HG02943 (cell line): ENCODE data around the gene GPR176.

Source experiments
- ATAC-seq: cut with Tn5 transposase; IDR thresholded peaks from one replicate; pipeline ENCODE4 v1.9.1; 2021; ENCODE audit warnings: mild to moderate bottlenecking, low read depth, moderate library complexity; ENCODE audit not compliant: unreplicated experiment

GPR176 gene

DNA sequence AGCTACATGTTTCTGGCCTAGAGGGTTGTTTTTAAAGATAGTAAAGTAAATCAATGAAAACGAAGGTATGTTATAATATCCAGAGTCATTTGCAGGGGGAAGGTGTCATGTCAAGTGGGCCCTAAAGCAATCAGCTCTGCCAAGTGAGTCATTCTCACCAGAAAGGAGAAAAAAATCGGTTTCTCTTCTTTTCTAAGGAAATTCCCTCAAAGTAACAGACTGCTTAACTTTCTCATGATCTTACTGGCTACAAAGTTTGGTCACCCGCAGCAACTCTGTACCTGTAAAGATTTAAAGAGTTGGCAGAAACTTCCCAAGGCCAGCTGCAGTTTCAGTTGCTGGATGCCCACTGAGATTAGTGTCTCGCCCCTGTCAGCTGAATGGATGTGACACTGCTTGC lies 132.0 kb downstream of the GPR176 start:
- ATAC-seq = no peak

- no peak for ATAC-seq
Measured at GRCh38 chr15:39787479-39787878, 132.6 kb downstream of the GPR176 start.

DNA sequence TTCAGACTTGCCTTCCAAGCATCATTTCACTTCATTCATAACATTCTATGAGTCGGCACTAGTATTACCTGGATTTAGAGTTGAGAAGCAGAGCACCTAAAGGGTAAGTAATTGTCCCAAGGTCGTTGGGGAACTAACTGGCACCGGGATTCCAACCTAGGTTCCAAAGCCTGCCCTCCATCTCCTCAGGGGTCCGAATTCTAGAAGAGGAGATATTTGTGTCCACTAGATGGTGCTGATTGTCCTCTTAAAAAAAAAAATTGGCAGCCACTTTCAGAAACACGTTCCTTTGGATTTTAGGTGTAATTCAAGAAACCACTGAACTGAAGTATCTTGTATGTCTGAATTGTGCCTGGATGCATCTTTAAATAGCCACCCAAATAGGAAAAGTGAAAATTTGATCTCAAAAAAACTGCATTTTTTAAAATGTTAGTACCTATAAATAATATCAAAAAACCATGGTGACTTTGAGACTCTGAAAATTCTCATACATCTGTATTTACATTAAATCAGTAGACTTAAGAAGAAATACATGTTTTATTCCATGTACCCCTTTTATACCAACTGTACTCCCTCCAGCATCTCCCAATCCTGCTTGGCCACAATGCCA lies 133.5 kb downstream of the GPR176 start:
- no peak for ATAC-seq

DNA sequence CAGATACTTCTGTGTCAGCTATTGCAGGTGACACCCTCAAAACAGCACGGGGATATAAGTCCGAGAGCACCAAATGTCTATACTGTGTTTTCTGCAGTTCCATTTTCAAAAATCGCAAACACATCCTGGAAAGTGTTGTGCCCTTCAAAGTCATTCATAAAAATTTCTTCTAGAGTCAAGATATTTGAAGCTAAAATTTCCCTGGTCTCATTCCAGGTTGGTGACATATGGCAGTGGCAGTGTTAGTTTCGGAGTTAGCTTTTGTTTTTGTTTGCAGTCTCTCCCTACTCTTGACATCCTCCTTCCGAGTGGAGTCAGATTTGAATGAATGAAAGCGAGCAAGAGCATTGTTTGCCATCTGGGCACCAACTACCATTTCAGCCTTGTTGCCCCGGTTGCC lies 134.2 kb downstream of the GPR176 start:
- ATAC-seq = no peak

DNA sequence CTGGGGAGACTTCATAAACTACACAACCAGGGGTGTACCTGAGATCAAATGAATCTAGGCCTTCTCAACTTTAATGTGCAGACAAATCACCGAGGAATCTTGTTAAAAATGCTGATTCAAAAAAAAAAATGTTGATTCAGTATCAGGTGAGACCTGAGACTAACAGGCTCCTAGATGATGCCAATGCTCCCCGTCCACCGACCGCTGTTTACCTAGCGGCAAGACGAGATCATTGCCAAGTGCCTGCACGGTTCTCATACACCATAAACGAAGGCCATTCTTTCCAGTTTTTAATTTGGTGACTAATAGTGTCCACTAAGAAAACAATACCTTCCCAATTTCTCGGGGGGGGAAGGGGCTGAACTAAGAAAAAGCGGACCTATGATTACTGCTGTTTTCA lies 134.9 kb downstream of the GPR176 start:
- ATAC-seq = no peak

DNA sequence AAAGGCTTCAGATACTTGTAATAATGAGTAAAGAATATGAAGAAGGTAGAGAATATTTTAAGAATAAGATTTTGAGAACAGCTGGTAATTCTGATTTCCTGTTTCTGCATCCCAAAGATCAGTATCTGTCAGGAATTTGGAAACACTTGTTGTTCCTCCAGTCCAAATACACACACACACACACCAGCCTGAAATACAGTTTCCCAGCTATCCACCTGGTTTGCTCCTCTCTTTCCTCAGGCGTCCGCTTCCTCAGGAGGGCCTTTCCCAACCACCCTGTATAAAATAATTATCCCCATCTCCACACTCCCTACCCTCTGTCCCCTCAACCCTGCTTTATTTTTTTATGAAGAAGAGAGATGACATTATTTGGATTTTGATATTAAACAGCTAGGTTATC lies 135.4 kb downstream of the GPR176 start:
- ATAC-seq = no peak

- no peak for ATAC-seq
Measured at GRCh38 chr15:39784125-39784524, 135.9 kb downstream of the GPR176 start.

GRCh38 chr15:39783244-39783820 lies 136.7 kb downstream of the GPR176 start:
- ATAC-seq = no peak

DNA sequence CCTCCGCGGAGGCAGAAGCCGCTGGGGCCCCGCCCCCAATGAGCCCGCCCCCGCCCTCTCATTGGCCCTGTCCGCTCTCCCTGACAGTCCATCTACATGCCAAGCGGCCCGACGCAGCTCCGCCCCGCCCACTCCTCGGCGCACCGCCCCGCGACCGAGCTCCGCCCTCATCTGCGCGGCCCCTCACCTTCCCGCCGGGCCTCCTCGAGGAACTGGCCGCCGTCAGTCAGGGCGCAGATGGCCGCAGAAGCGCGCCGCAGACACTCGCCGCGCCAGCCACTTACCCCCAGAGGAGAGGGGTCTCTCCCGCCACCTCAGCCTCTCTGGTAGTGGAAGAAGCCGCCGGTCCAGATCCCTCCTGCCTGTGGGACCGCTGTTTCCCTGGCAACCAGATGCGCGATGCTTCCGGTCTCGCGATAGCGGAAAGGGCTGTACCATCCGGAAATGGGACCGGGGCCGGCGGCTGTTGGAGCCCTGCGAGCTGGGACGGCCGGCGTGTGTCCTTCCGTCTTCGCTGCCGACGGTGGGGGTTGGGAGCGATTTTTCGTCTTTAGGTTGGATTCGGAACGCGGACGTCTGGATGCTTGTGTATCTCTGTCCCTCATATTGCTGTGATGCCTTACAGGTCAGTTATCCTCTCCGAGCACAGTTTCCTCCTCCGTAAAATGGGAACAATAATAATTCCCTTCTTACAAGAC lies 137.5 kb downstream of the GPR176 start, which contains the start of gene FSIP1:
Gene FSIP1 (minus strand): TSS at position 401 of the 698 bp plus-strand sequence. CDS start 6,317 bp downstream, outside the sequence.
- peak; percentile 99 for ATAC-seq

- no peak for ATAC-seq
Measured at GRCh38 chr15:39781967-39782302, 138.1 kb downstream of the GPR176 start.

DNA sequence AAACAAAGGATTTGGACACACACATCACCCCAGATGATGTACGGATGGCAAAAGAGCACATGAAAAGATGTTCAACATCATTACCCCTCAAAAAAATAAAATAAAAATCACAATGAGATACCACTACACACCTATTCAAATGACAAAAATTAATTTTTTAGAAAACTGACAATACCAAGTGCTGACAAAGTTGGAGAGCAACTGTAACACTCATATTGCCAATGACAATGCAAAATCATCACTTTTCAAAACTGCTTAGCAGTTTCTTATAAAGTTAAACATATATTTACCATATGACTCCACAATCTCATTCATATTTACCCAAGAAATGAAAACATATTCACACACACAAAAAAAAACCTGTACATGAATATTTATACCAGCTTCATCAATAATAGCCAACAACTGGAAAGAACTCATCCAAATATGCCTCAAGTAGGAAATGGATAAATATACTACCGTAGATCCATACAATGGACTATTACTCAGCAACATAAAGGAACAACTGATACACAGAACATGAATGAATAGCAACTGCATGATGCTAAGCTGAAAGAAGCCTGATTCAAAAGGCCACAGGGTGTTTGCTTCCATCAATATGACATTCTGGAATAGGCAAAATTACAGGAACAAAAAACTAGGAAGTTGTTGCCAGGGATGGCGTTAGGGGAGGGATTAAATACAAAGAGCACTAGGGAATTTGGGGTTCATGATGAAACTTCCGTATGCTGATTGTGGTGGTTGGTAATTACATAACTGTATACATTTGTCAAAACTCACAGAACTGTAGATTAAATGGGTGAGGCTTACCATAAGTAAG lies 138.7 kb downstream of the GPR176 start:
- no peak for ATAC-seq

DNA sequence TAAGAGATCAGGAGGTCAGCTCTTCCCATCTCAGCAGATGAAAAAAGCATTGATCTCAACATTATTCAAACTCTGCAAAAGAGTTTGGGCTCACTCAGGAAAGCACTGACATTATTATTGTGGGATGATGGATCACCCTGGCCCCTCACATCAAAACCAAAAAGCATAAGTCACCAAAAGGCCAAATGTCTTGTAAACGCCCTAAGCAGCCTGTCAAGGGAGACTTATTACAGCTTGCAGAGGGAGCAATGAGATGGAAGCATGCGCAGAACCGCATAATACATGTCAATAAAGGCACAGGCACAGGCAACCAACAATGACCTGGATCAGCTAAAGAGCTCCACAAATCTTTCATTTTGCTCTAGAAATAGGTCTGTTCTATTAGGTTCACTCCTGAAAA lies 142.0 kb downstream of the GPR176 start:
- no peak for ATAC-seq

DNA sequence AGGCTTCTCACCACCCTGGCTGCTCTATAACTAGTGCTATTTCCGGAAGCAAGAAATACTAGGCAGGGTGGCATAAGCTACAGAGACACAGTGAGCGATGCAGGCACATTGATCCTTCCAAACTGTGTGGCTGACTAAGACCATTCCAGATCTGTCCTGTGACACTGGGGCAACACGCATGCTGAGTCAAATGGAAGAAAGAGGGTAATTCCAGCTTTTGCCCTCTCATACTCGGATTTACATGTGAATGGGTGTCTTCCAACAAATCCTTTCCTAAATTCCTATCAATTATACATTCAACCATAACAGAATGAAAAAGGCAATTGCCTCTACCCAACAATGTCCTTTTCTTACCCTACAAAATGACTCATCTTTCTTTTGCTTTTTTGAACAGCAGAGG lies 142.6 kb downstream of the GPR176 start:
- ATAC-seq = no peak

- ATAC-seq = no peak
Measured at GRCh38 chr15:39776068-39776467, 144.0 kb downstream of the GPR176 start.

- ATAC-seq = no peak
Measured at GRCh38 chr15:39774688-39775267, 145.3 kb downstream of the GPR176 start.

DNA sequence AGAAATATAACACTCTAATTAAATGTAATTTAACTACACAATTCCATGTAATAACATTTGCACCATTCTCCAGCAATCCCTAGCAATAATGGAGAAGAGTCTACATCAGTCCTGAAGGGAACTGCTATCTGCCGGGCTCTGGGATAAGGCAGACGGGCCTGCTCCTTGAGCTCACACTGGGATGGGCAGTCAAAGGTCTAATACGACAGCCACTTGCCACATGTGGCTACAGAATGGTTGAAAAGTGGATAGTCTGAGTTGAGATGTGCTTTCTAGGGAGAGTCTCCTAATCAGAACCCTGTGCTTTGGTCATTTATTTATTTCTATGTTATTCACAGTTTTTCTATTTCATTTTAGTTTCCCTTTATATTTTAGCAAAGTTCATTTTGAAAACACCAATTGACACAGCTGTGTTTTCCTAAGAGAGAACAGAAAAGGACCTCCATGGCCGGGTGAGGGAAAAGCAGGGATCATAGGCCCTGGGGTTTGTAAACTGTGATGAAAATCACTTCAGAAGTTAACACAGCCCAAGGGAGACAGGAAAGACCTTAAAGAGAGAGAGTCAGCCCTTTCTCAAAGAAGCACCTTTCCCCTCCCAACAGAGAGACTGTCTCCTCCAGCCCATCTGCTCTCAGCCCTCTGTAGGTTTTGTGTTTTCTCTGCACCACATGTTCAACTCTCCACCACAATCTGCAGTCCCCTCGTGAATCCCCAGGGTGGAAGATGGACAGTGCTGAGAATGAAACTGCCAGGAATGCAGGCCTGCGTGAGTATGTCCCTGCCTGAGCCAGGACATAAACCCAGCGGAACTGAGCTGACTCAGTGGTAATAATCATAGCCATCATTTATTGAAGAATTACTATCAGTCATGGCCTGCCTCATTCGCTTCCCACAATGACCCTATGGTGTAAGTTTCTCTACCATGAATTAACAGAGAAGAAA lies 149.0 kb downstream of the GPR176 start:
- no peak for ATAC-seq

GRCh38 chr15:39767921-39768320 lies 152.1 kb downstream of the GPR176 start:
- no peak for ATAC-seq

GRCh38 chr15:39761006-39761405 lies 159.1 kb downstream of the GPR176 start:
- no peak for ATAC-seq

DNA sequence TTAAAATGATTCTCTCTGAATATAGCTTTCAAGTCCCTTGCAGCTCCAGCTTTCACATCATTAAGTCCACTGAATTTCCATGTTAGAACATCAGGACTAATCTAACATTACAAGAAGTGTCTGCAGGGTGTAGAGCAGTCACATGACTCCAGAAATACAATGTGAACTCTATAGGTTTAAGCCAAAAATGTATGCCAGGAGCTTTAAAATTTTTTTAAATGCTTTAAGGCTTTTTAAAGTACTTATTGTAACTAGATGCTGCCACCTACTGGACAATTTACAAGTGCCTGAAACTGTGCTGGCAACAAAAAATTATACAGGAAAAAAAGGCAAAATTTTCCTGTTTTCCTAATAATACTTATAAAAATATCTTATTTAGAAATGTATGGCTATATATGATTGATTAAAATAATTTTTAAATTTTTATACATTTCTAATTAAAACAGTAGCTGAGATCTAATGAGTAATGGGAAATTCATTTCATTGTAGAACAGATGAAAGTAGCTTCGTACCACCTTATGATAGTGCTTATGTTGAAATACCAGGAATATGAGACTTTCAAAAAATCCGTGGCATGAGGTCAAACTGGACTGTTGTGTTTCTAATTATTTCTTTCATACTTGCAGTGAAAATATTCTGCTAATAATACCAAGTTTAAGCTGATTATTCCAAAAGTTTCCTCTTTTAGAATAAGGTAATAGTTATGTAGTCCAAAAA lies 163.1 kb downstream of the GPR176 start:
- ATAC-seq = no peak
